NB4 (cell line): ENCODE results near the gene MOV10.

Experiments used
- DNase-seq: peaks from one replicate; pipeline ENCODE4 v3.0.0; 2010; ENCODE audit warnings: low read depth
- H3K4me3 ChIP-seq: one replicate; pipeline ENCODE4 v1.5.1; 2011; ENCODE audit warnings: mild to moderate bottlenecking, low read depth, low read length, moderate library complexity
- MAX ChIP-seq: IDR thresholded peaks from 2 replicates; pipeline ENCODE4 v1.6.1; 2011; ENCODE audit warnings: low read depth, low read length
- MYC ChIP-seq: IDR thresholded peaks from 2 replicates; pipeline ENCODE4 v1.6.1; 2011; ENCODE audit warnings: low read depth, low read length
- POLR2A ChIP-seq: IDR thresholded peaks from 2 replicates; pipeline ENCODE4 v1.6.1; 2011; ENCODE audit warnings: mild to moderate bottlenecking; ENCODE audit not compliant: insufficient read length; ENCODE audit errors: extremely low read depth
- TF ChIP-seq, protein P1 (sequence below): IDR thresholded peaks from one replicate; pipeline ENCODE4 v1.5.1; 2012; ENCODE audit warnings: low read depth, low read length

MOV10 gene

GRCh38 chr1:112666946-112667345 lies 7.5 kb upstream of the MOV10 start:
- TF ChIP-seq POLR2A (no peak), MYC (no peak), MAX (no peak)
- TF ChIP-seq, protein P1, sequence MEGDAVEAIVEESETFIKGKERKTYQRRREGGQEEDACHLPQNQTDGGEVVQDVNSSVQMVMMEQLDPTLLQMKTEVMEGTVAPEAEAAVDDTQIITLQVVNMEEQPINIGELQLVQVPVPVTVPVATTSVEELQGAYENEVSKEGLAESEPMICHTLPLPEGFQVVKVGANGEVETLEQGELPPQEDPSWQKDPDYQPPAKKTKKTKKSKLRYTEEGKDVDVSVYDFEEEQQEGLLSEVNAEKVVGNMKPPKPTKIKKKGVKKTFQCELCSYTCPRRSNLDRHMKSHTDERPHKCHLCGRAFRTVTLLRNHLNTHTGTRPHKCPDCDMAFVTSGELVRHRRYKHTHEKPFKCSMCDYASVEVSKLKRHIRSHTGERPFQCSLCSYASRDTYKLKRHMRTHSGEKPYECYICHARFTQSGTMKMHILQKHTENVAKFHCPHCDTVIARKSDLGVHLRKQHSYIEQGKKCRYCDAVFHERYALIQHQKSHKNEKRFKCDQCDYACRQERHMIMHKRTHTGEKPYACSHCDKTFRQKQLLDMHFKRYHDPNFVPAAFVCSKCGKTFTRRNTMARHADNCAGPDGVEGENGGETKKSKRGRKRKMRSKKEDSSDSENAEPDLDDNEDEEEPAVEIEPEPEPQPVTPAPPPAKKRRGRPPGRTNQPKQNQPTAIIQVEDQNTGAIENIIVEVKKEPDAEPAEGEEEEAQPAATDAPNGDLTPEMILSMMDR: no peak
- no peak overlapping the region for H3K4me3 ChIP-seq
- no peak for DNase-seq

GRCh38 chr1:112672009-112672408 lies 2.5 kb upstream of the MOV10 start:
- DNase-seq: no peak
- TF ChIP-seq POLR2A (no peak), MYC (no peak), MAX (no peak)
- TF ChIP-seq, protein P1: no peak
- H3K4me3 ChIP-seq: no peak overlapping the region

GRCh38 chr1:112672842-112673241 lies 1.6 kb upstream of the MOV10 start:
- TF ChIP-seq, protein P1: no peak
- TF ChIP-seq MAX (no peak), MYC (no peak), POLR2A (no peak)
- H3K4me3 ChIP-seq: no peak overlapping the region
- no peak for DNase-seq

DNA sequence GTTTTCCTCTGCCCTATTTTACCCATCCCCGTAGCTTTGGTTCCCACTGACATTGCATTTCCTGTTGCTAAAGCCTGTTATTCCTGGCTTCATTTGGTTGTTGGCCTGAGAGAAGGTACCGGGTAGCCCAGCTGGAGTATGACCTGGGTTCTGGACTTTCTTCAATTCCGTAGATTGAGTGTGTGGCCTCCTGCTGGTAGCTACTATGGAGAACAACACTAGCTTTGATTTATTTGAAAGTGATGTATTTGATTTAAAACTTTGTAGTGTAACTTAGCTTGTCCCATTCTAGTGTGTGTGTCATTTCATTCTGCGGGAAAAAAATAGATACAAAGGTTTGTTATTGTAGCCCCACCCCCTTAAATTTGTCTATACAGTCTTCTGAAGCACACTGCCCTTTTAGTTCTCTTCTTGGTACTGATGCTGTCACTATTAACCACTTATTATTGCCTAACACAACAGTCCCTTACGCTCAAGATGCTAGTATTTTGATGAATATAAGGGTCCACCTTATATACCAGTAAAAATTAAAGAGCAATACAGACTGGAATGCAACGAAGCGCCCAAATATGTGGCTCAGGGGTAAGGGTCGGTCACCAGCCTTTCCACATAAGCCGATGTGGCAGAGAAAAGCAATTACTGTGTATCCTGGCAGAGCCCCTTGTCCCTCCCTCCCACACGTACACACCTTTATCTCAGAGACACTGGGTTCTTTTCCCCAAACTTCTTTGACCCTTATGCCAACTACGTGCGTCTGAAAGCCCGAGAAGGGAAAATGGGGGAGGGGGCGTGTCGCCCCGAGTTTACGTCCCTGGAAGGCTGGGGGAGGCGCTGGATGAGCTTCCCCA lies 643 bp upstream of the MOV10 start:
- no peak for TF ChIP-seq MAX
- TF ChIP-seq, protein P1: peak; percentile 16
- peak; percentile 34 for DNase-seq
- peak overlapping the region; percentile 78 for H3K4me3 ChIP-seq

DNA sequence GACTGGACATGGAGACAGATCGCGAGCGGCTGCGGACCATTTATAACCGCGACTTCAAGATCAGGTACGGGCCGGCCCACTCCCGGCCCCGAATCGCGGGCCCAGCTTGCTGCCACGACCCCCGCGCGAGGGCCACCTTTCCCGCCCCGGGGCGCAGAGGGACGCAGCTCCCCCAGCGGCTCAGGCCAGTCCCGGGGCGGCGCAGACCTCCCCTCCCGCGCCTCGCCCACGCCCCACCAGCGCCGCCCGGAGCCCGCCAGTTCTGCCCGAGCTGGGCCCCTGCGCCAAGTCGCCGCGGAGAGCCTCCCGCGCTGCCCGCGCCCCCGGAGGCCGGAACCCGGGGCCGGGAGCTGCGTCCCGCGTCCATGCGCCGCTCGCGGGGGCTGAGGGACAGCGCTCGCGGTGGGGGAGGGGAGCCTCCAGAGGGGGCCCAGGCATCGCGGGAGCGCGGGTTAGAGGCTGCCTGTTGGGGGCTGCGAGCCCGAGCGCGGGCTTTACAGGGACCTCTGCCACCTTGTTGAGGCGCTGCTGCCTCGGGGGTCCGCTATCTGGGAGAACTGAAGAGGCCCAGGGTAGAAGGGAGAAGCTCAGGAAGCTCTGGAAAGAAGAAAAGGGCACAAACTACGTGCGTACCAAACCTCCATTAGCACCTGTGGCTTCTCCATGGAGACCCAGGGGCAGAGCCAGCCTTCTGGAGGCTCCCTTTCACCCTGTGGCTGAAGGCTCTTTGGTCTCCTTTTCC lies 698 bp downstream of the MOV10 start:
- peak; percentile 65 for DNase-seq
- peak; percentile 10 for TF ChIP-seq POLR2A
- TF ChIP-seq, protein P1: no peak

More for the DNA sequence above, 698 bp downstream of the MOV10 start:
- H3K4me3 ChIP-seq: peak overlapping the region; percentile 78
